Prostate gland (tissue), 2 donors: ENCODE results near the gene CLPSL1.

Source experiments
- CTCF ChIP-seq, 4 experiments: fragments of 200-600 bp in 2 of 4; fragments of 450-650 bp in 2 of 4; sonication (generic) in 2 of 4; IDR thresholded peaks; 1 replicate in 3 of 4; 2 replicates in 1 of 4; pipeline ENCODE4 v1.5.1; 2016 to 2019; ENCODE audit warnings: antibody characterized with exemption in 4 of 4, mild to moderate bottlenecking in 2 of 4, moderate library complexity in 2 of 4
- POLR2A ChIP-seq: fragments of 450-650 bp; IDR thresholded peaks from one replicate; pipeline ENCODE4 v1.6.1; 2016; ENCODE audit warnings: antibody characterized with exemption, mild to moderate bottlenecking
- POLR2AphosphoS5 ChIP-seq: sonication (generic); formaldehyde crosslinking; IDR thresholded peaks from one replicate; pipeline ENCODE4 v1.6.1; 2017; ENCODE audit warnings: antibody characterized with exemption

- TF ChIP-seq POLR2A (no peak), CTCF (IDR thresholded peaks at IDR 0.05) (no peak), POLR2AphosphoS5 (peak; percentile 47)
These were observed 26.2 kb upstream of the CLPSL1 start for GRCh38 chr6:35754452-35755277.
